ENCODE measurements around the gene FIP1L1. TPM values are rescaled to one million over a fixed set of nuclear protein-coding genes. Genes with fewer than 3 reads are reported as not detected.

FIP1L1 gene
- total and polyA plus RNA-seq, 10 of the 15 experiments (the other 5 are each of a cell fraction or from before 2014, with no cell fraction given): 28.1 to 110 (median 59.4) TPM

- TF ChIP-seq, protein P1, sequence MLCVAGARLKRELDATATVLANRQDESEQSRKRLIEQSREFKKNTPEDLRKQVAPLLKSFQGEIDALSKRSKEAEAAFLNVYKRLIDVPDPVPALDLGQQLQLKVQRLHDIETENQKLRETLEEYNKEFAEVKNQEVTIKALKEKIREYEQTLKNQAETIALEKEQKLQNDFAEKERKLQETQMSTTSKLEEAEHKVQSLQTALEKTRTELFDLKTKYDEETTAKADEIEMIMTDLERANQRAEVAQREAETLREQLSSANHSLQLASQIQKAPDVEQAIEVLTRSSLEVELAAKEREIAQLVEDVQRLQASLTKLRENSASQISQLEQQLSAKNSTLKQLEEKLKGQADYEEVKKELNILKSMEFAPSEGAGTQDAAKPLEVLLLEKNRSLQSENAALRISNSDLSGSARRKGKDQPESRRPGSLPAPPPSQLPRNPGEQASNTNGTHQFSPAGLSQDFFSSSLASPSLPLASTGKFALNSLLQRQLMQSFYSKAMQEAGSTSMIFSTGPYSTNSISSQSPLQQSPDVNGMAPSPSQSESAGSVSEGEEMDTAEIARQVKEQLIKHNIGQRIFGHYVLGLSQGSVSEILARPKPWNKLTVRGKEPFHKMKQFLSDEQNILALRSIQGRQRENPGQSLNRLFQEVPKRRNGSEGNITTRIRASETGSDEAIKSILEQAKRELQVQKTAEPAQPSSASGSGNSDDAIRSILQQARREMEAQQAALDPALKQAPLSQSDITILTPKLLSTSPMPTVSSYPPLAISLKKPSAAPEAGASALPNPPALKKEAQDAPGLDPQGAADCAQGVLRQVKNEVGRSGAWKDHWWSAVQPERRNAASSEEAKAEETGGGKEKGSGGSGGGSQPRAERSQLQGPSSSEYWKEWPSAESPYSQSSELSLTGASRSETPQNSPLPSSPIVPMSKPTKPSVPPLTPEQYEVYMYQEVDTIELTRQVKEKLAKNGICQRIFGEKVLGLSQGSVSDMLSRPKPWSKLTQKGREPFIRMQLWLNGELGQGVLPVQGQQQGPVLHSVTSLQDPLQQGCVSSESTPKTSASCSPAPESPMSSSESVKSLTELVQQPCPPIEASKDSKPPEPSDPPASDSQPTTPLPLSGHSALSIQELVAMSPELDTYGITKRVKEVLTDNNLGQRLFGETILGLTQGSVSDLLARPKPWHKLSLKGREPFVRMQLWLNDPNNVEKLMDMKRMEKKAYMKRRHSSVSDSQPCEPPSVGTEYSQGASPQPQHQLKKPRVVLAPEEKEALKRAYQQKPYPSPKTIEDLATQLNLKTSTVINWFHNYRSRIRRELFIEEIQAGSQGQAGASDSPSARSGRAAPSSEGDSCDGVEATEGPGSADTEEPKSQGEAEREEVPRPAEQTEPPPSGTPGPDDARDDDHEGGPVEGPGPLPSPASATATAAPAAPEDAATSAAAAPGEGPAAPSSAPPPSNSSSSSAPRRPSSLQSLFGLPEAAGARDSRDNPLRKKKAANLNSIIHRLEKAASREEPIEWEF (IDR thresholded peaks at IDR 0.05; ENCODE audit: insufficient replicate concordance, low read depth, low read length): no peak
- TF ChIP-seq PAX8 (IDR thresholded peaks at IDR 0.05) (no peak), YY1 (IDR thresholded peaks at IDR 0.05; ENCODE audit: low read depth, low read length) (no peak), SREBF1 (IDR thresholded peaks at IDR 0.05; ENCODE audit: low read length) (no peak), SMAD5 (IDR thresholded peaks at IDR 0.05; ENCODE audit: low read depth) (no peak), MTA3 (IDR thresholded peaks at IDR 0.05; ENCODE audit: borderline replicate concordance, low read length) (no peak), SREBF2 (IDR thresholded peaks at IDR 0.05; ENCODE audit: low read length) (no peak), POU2F2 (IDR thresholded peaks at IDR 0.05; ENCODE audit: borderline replicate concordance, low read depth, low read length) (no peak), TCF7 (IDR thresholded peaks at IDR 0.05; ENCODE audit: borderline replicate concordance) (no peak), ZNF622 (IDR thresholded peaks at IDR 0.05) (no peak)
- TF ChIP-seq, protein P2, sequence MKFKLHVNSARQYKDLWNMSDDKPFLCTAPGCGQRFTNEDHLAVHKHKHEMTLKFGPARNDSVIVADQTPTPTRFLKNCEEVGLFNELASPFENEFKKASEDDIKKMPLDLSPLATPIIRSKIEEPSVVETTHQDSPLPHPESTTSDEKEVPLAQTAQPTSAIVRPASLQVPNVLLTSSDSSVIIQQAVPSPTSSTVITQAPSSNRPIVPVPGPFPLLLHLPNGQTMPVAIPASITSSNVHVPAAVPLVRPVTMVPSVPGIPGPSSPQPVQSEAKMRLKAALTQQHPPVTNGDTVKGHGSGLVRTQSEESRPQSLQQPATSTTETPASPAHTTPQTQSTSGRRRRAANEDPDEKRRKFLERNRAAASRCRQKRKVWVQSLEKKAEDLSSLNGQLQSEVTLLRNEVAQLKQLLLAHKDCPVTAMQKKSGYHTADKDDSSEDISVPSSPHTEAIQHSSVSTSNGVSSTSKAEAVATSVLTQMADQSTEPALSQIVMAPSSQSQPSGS (IDR thresholded peaks at IDR 0.05; ENCODE audit: low read length): no peak
Observed at GRCh38 chr4:53498706-53499105, 121.3 kb downstream of the FIP1L1 start (continued).

Measured in GM12878 (cell line).